GM12892 (cell line): ENCODE data around the gene STOX2.

Experiments
- POLR2A ChIP-seq: IDR thresholded peaks from 2 replicates; pipeline ENCODE4 v1.6.1; 2011; ENCODE audit warnings: low read depth, low read length, control low read depth
- POLR2AphosphoS5 ChIP-seq: IDR thresholded peaks from 2 replicates; pipeline ENCODE4 v1.6.1; 2011; ENCODE audit warnings: low read depth, low read length, control low read depth
- TAF1 ChIP-seq: IDR thresholded peaks from 2 replicates; pipeline ENCODE4 v1.6.1; 2011; ENCODE audit warnings: low read depth, mild to moderate bottlenecking, control low read depth, low read length, borderline replicate concordance

GRCh38 chr4:183966371-183966770, 61.3 kb downstream of the STOX2 start:
- no peak for TF ChIP-seq POLR2AphosphoS5
- no peak for TF ChIP-seq POLR2A
- no peak for TF ChIP-seq TAF1
